ENCODE data around the gene CEP164.
"Not testable (repeated sequence)": the region's sequence is repeated elsewhere in the genome, so short reads cannot be mapped to it uniquely, and the experiment has no call there.

CEP164 gene

GRCh38 chr11:117443266-117444186 lies 115.9 kb downstream of the CEP164 start:
- no peak for DNase-seq

- DNase-seq: no peak
These were observed 116.6 kb downstream of the CEP164 start for GRCh38 chr11:117444256-117444655.

- no peak for DNase-seq
These were observed 117.3 kb downstream of the CEP164 start for GRCh38 chr11:117444711-117445658.

GRCh38 chr11:117449111-117449693 lies 121.5 kb downstream of the CEP164 start:
- DNase-seq: no peak

GRCh38 chr11:117453886-117454563 lies 126.4 kb downstream of the CEP164 start:
- DNase-seq: no peak

GRCh38 chr11:117454564-117454917 lies 126.9 kb downstream of the CEP164 start:
- no peak for DNase-seq

GRCh38 chr11:117456027-117456720 lies 128.5 kb downstream of the CEP164 start:
- DNase-seq: no peak

- not testable (repeated sequence) for DNase-seq
These were observed 129.0 kb downstream of the CEP164 start for GRCh38 chr11:117456721-117457029.

GRCh38 chr11:117457031-117457785 lies 129.6 kb downstream of the CEP164 start:
- no peak for DNase-seq

- DNase-seq: no peak
These were observed 130.2 kb downstream of the CEP164 start for GRCh38 chr11:117457835-117458234.

- no peak for DNase-seq
These were observed 130.8 kb downstream of the CEP164 start for GRCh38 chr11:117458275-117459122.

GRCh38 chr11:117459123-117459978 lies 131.7 kb downstream of the CEP164 start:
- DNase-seq: no peak

- DNase-seq: no peak
These were observed 132.3 kb downstream of the CEP164 start for GRCh38 chr11:117459979-117460300.

- no peak for DNase-seq
These were observed 133.9 kb downstream of the CEP164 start for GRCh38 chr11:117461396-117462182.

- no peak for DNase-seq
These were observed 134.7 kb downstream of the CEP164 start for GRCh38 chr11:117462183-117462863.

- no peak for DNase-seq
These were observed 135.2 kb downstream of the CEP164 start for GRCh38 chr11:117462864-117463247.
